HG03520 (cell line): ENCODE measurements around the gene PTTG1IP2.
"Not testable (repeated sequence)": the region's sequence is repeated elsewhere in the genome, so short reads cannot be mapped to it uniquely, and the experiment has no call there.

Experiments used
- ATAC-seq: cut with Tn5 transposase; IDR thresholded peaks from one replicate; pipeline ENCODE4 v1.9.1; 2021; ENCODE audit warnings: mild to moderate bottlenecking, moderate library complexity; ENCODE audit not compliant: unreplicated experiment

Gene PTTG1IP2

GRCh38 chr7:90469554-90469953 lies at the start of gene PTTG1IP2:
Gene PTTG1IP2 (plus strand): TSS chr7:90469639. CDS start chr7:90469787, 148 bp downstream.
- ATAC-seq, result no peak

- ATAC-seq, result no peak
Observed at GRCh38 chr7:90421651-90422050, 47.8 kb upstream of the PTTG1IP2 start.

- ATAC-seq, result peak; percentile 97
Observed at GRCh38 chr7:90424720-90425119, 44.7 kb upstream of the PTTG1IP2 start.

GRCh38 chr7:90425376-90425775 lies 44.1 kb upstream of the PTTG1IP2 start:
- ATAC-seq, result no peak

- ATAC-seq, result no peak
Observed at GRCh38 chr7:90430614-90431460, 38.6 kb upstream of the PTTG1IP2 start.

- no peak for ATAC-seq
Observed at GRCh38 chr7:90432752-90433151, 36.7 kb upstream of the PTTG1IP2 start.

- ATAC-seq, result no peak
Observed at GRCh38 chr7:90433221-90433620, 36.2 kb upstream of the PTTG1IP2 start.

- no peak for ATAC-seq
Observed at GRCh38 chr7:90445633-90446032, 23.8 kb upstream of the PTTG1IP2 start.

GRCh38 chr7:90446137-90446899 lies 23.1 kb upstream of the PTTG1IP2 start:
- no peak for ATAC-seq

GRCh38 chr7:90453259-90453891 lies 16.1 kb upstream of the PTTG1IP2 start:
- no peak for ATAC-seq

GRCh38 chr7:90453931-90454330 lies 15.5 kb upstream of the PTTG1IP2 start:
- ATAC-seq, result no peak

- ATAC-seq, result peak; percentile 83
Observed at GRCh38 chr7:90455163-90456030, 14.0 kb upstream of the PTTG1IP2 start.

GRCh38 chr7:90458104-90458503 lies 11.3 kb upstream of the PTTG1IP2 start:
- ATAC-seq, result no peak

- no peak for ATAC-seq
Observed at GRCh38 chr7:90459888-90460287, 9.6 kb upstream of the PTTG1IP2 start.

- no peak for ATAC-seq
Observed at GRCh38 chr7:90461219-90461618, 8.2 kb upstream of the PTTG1IP2 start.

GRCh38 chr7:90463151-90463628 lies 6.2 kb upstream of the PTTG1IP2 start:
- ATAC-seq, result not testable (repeated sequence)

- no peak for ATAC-seq
Observed at GRCh38 chr7:90465816-90466215, 3.6 kb upstream of the PTTG1IP2 start.

- ATAC-seq, result no peak
Observed at GRCh38 chr7:90472805-90473540, 3.5 kb downstream of the PTTG1IP2 start.

GRCh38 chr7:90473814-90474213 lies 4.4 kb downstream of the PTTG1IP2 start:
- ATAC-seq, result no peak
